Upper lobe of left lung (tissue), 4 donors: ENCODE measurements around the gene CER1.

Experiments used
- EP300 ChIP-seq, 4 donors: sonication (generic); formaldehyde crosslinking; IDR thresholded peaks; one replicate each; pipeline ENCODE4 v1.5.1; 2017; ENCODE audit warnings: antibody characterized with exemption in 4 of 4, control low read depth in 2 of 4
- POLR2AphosphoS5 ChIP-seq, 2 donors: sonication (generic); formaldehyde crosslinking; IDR thresholded peaks; one replicate each; pipeline ENCODE4 v1.5.1; 2017; ENCODE audit warnings: antibody characterized with exemption in 2 of 2
- TF ChIP-seq, protein P1 (sequence below), 6 experiments: fragments of 450-650 bp in 4 of 6; fragments of 200-600 bp in 2 of 6; sonication (generic) in 2 of 6; IDR thresholded peaks; one replicate each; pipeline ENCODE4 v1.5.1; 2016 to 2019; ENCODE audit warnings: antibody characterized with exemption in 6 of 6

DNA sequence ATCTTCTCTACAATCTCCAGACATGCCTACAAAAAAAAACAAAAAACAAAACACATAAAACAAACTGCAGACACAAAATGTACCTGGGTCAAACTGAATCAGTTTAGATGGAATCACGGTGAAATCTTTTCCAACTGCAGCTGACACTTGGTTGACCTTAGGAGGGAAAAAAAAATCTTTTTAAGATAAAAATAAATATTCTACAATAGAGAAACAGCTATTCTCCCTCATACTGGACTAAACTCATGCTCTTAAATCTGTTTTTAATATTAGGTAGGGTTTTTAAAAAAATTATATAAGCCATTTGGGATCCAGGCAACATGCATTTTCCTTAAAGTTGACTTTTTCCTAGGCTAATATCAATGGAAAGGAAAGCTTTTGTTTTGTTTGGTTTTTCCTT lies 33.8 kb upstream of the CER1 start:
- TF ChIP-seq POLR2AphosphoS5 (IDR thresholded peaks at IDR 0.05): no peak
- TF ChIP-seq, protein P1, sequence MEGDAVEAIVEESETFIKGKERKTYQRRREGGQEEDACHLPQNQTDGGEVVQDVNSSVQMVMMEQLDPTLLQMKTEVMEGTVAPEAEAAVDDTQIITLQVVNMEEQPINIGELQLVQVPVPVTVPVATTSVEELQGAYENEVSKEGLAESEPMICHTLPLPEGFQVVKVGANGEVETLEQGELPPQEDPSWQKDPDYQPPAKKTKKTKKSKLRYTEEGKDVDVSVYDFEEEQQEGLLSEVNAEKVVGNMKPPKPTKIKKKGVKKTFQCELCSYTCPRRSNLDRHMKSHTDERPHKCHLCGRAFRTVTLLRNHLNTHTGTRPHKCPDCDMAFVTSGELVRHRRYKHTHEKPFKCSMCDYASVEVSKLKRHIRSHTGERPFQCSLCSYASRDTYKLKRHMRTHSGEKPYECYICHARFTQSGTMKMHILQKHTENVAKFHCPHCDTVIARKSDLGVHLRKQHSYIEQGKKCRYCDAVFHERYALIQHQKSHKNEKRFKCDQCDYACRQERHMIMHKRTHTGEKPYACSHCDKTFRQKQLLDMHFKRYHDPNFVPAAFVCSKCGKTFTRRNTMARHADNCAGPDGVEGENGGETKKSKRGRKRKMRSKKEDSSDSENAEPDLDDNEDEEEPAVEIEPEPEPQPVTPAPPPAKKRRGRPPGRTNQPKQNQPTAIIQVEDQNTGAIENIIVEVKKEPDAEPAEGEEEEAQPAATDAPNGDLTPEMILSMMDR (IDR thresholded peaks at IDR 0.05): no peak
- no peak for TF ChIP-seq EP300 (IDR thresholded peaks at IDR 0.05)
